SKM-1 treated with dmso at 0.1 percent for 144 hours (cell line): ENCODE measurements around the gene ACSS1.

Experiments used
- DNase-seq: peaks from one replicate; lab custom pipeline; 2025; ENCODE audit not compliant: unreplicated experiment; lab: John Stamatoyannopoulos, UW

Gene ACSS1

GRCh38 chr20:24980291-24981053, 77.5 kb downstream of the ACSS1 start:
- DNase-seq = no peak

GRCh38 chr20:24979036-24979960, 78.6 kb downstream of the ACSS1 start:
- no peak for DNase-seq

GRCh38 chr20:24978513-24978912, 79.4 kb downstream of the ACSS1 start:
- no peak for DNase-seq

DNA sequence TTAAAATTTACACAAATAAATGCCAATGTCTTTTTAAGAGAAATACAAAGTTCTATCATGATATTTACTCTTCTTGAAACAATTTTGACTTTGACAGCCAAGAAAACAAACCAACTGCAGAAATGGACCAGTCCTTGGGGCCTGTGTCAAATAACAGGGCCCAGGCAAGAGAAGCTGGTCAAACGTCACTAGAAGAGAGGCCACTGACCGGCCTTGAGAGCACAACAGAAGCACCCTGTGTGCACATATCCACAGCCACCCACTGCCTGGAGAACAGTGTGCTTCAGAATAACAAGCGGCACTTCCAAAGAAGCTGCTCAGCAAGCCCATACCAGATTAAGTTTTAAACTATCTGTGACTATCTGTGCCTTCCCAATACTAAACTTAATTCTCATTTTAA, 80.1 kb downstream of the ACSS1 start:
- DNase-seq = no peak

- DNase-seq = no peak
These were observed 80.6 kb downstream of the ACSS1 start for GRCh38 chr20:24977336-24977735.

DNA sequence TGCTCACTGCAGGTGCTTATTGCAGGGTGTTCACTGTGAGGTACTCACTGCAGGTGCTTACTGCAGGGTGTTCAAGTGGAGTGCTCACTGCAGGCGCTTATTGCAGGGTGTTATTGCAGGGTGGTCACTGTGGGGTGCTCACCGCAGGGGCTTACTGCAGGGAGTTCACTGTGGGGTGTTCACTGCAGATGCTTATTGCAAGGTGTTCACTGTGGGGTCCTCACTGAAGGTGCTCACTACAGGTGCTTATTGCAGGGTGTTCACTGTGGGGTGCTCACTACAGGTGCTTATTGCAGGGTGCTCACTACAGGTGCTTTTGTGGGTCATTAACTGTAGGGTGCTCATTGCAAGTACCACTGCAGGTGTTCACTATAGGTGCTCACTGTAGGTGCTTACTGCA, 85.6 kb downstream of the ACSS1 start:
- DNase-seq = no peak

DNA sequence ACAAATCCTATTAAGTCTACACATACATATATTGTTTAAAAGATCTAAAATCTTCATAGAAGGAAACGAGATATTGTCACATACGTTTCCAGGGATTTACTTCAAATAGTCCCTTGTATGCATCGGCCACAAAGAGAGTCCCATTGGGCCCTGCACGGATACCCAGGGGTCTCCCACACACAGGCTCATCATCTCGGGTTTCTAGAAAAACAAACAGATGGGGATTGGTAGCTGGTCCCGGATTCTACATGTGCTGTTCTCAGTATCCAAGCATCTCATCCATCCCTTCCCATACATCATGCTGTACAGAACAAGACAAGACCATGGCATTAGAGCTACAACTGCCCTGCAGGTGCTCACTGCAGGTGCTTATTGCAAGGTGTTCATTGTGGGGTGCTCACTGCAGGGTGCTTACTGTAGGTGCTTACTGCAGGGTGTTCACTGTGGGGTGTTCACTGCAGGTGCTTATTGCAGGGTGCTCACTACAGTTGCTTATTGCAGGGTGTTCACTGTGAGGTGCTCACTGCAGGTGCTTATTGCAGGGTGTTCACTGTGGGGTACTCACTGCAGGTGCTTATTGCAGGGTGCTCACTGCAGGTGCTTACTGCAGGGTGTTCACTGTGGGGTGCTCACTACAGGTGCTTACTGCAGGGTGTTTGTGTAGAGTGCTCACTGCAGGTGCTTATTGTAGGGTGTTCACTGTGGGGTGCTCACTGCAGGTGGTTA, 86.4 kb downstream of the ACSS1 start:
- DNase-seq = no peak

DNA sequence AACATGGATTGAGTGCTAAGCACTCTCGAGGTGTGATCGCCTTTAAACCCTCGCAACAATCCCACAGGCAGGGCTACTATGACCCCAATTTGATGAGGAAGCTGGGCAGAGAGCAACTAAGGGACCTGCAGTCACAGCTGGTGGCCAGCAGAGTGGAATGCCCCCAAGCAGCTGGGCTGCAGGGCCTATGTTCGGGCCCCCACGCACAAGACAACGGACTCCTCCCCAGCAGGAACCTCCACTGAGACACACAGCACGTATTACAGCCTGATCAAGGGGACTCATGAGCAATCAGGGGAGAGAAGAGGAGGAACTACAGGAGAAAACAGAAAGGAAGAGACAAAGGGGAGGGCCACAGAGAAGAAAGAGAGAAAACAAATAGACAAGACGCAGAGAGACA, 87.2 kb downstream of the ACSS1 start:
- no peak for DNase-seq

- DNase-seq = no peak
These were observed 87.8 kb downstream of the ACSS1 start for GRCh38 chr20:24970030-24970553.

- no peak for DNase-seq
These were observed 88.5 kb downstream of the ACSS1 start for GRCh38 chr20:24969186-24970029.

DNA sequence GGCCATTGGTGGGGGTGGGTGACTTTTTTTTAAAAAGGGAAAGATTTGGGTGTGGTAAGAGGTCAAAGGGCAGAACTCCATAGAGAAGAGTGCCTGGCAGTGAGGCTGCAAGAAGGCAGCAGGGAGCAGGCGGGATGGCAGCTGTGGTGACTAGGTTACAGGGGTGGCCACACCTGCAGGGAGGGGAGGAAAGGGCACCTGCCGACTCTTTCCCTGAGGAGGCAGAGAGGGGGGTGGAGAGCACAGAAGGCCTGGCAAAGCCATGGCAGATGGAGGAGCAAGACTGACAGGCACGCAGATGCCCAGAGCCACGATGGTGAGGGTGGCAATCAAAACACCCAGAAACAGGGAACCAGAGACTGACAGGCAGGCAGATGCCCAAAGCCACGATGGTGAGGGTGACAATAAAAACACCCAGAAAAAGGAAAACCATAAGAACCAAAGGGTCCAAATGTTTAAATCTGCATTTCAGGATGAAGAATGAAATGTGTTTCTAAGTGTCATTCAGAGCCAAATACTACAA, 89.6 kb downstream of the ACSS1 start:
- DNase-seq = no peak

DNA sequence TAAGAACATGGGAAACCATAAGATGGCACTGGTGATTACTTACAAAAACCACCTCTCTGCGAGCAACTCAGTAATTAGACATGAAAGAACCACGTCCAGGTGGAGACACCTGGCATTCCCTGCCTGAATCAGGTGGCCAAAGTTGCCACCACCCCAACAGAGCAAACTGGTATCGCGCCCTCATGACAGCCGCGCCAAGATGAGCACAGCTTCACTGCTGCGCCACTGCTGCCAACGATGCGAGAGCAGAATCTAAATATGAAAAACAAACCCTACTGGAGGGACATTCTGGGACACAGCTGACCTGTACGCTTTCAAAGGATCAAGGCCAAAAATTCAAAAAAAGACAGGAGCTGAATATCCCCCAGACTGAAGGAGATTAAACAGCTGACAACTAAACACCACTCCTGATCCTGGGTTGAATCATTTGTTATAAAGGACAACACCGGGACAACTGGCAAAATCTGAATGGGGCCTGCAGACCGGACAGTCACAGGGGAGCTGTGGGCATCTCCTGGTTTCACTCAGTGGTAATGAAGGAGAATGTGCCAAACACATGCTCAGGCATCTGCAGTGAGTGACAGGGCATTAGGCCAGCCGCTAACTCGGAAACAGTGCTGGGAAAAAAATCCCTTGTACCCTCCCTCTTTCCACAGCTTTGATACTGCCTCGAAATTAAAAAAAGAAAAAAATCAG, 91.5 kb downstream of the ACSS1 start:
- DNase-seq = no peak

GRCh38 chr20:24965065-24965919, 92.6 kb downstream of the ACSS1 start:
- no peak for DNase-seq

- no peak for DNase-seq
These were observed 93.5 kb downstream of the ACSS1 start for GRCh38 chr20:24964506-24964840.

DNA sequence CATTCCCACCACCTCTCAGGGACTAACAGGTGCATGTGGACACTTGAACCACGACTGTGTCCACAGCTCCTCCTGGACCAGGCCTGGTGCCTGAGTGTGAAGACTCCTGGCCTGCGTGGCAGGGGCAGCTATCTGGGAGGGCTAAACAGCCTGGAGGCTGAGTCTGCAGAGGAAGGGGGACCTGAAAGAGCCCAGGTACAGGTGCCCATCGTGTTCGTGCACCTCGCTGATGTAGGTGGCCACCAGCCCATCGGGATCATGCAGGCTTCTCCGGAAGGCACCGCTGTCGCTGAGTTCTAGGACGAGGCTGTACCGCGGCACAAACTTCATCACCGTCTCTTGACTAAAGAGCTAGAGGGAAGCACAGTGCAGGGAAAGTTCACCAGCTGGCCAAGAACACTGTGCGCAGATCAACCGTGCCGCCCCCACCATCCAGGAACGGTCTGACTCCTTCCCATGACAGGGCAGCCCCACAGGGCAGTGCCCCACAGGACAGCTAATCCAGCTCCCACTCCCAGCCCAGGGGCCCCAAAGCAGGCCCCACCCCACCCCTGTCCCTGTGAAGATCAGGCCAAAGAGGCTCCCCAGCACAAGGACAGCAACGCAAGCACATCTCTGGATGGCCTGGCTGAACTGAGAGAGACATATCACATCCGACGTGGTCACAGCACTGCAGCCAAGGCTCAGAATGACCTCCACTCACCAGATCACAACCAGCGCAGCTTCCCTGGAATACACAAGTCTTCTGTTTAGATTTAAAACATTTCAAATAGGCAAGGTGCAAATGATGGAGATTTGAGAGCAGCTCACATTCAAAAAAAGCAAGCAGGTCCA, 94.0 kb downstream of the ACSS1 start:
- no peak for DNase-seq

- no peak for DNase-seq
These were observed 95.4 kb downstream of the ACSS1 start for GRCh38 chr20:24962510-24962909.

GRCh38 chr20:24962182-24962492, 95.8 kb downstream of the ACSS1 start:
- no peak for DNase-seq
